Bone marrow (tissue), 2 donors: Measurements from ENCODE around the gene WDR1.

Experiments
- DNase-seq, 2 donors: peaks; one replicate each; lab custom pipeline; 2025; lab: John Stamatoyannopoulos, UW

The WDR1 gene

GRCh38 chr4:10116569-10117358, at the start of gene WDR1:
Gene WDR1, minus strand, starts transcription at chr4:10116799. Its CDS starts 133 bp downstream, at chr4:10116666.
- peak; percentile 81 to 94 for DNase-seq

GRCh38 chr4:10164877-10165283, 48.3 kb upstream of the WDR1 start:
- no peak for DNase-seq

- DNase-seq = no peak
Observed at GRCh38 chr4:10163296-10163695, 46.7 kb upstream of the WDR1 start.

- DNase-seq = no peak
Observed at GRCh38 chr4:10162341-10163000, 45.9 kb upstream of the WDR1 start.

GRCh38 chr4:10161840-10162239, 45.2 kb upstream of the WDR1 start:
- no peak for DNase-seq

- DNase-seq = no peak
Observed at GRCh38 chr4:10161146-10161545, 44.5 kb upstream of the WDR1 start.

GRCh38 chr4:10160281-10160856, 43.8 kb upstream of the WDR1 start:
- DNase-seq = peak in 1 of 2 donors; percentile 29

- no peak for DNase-seq
Observed at GRCh38 chr4:10159671-10160070, 43.1 kb upstream of the WDR1 start.

GRCh38 chr4:10158333-10158942, 41.8 kb upstream of the WDR1 start:
- DNase-seq = no peak

GRCh38 chr4:10157478-10158332, 41.1 kb upstream of the WDR1 start:
- no peak for DNase-seq

GRCh38 chr4:10154241-10154640, 37.6 kb upstream of the WDR1 start:
- no peak for DNase-seq

- DNase-seq = no peak
Observed at GRCh38 chr4:10153161-10153560, 36.6 kb upstream of the WDR1 start.

- no peak for DNase-seq
Observed at GRCh38 chr4:10151182-10151581, 34.6 kb upstream of the WDR1 start.

- no peak for DNase-seq
Observed at GRCh38 chr4:10144966-10145365, 28.4 kb upstream of the WDR1 start.

- no peak for DNase-seq
Observed at GRCh38 chr4:10144479-10144878, 27.9 kb upstream of the WDR1 start.

- no peak for DNase-seq
Observed at GRCh38 chr4:10143171-10143570, 26.6 kb upstream of the WDR1 start.

- DNase-seq = no peak
Observed at GRCh38 chr4:10140866-10141759, 24.5 kb upstream of the WDR1 start.

- no peak for DNase-seq
Observed at GRCh38 chr4:10139518-10139917, 22.9 kb upstream of the WDR1 start.

- DNase-seq = no peak
Observed at GRCh38 chr4:10135260-10135659, 18.7 kb upstream of the WDR1 start.

- DNase-seq = no peak
Observed at GRCh38 chr4:10134141-10134540, 17.5 kb upstream of the WDR1 start.

- no peak for DNase-seq
Observed at GRCh38 chr4:10131202-10131601, 14.6 kb upstream of the WDR1 start.
